A673 (cell line): ENCODE data around the gene TEX12. TPM values are rescaled to one million over a fixed set of nuclear protein-coding genes. Genes with fewer than 3 reads are reported as not detected.
A peak's percentile ranks its signal among the peaks of the same experiment; 100 is the strongest.

Experiments
- BruUV-seq: library from RNA; stranded (reverse); fragments of 400-500 nt; replicated peaks from 2 replicates; lab custom pipeline; 2021; lab: Mats Ljungman, UMichigan
- CTCF ChIA-PET: fragments of 300-600 bp; sonication (Branson Sonifier 250); formaldehyde crosslinking; loops from one replicate; lab custom pipeline; 2022; ENCODE audit warnings: antibody characterized with exemption; lab: Charles Lee
- POLR2A ChIA-PET: fragments of 300-600 bp; sonication (Branson Sonifier 250); formaldehyde crosslinking; loops from one replicate; lab custom pipeline; 2022; ENCODE audit warnings: antibody characterized with exemption; ENCODE audit not compliant: low non-redundant PET; lab: Charles Lee
- DNase-seq: peaks from one replicate; pipeline ENCODE4 v3.0.0-alpha.2; 2015; ENCODE audit warnings: low spot score
- H3K27ac ChIP-seq: fragments of 200-600 bp; sonication (generic); 2 replicates; pipeline ENCODE4 v1.5.1; 2016; ENCODE audit warnings: mixed run types, low read depth, mild to moderate bottlenecking, mixed read lengths, antibody characterized with exemption, low read length; ENCODE audit not compliant: poor library complexity, severe bottlenecking
- H3K27me3 ChIP-seq: fragments of 200-600 bp; sonication (generic); replicated peaks from 2 replicates; pipeline ENCODE4 v1.6.1; 2017; ENCODE audit warnings: mixed run types, low read depth, mild to moderate bottlenecking, mixed read lengths, antibody characterized with exemption, low read length; ENCODE audit not compliant: insufficient read depth, poor library complexity
- H3K36me3 ChIP-seq: fragments of 200-600 bp; sonication (generic); 2 replicates; pipeline ENCODE4 v1.6.1; 2016; ENCODE audit warnings: mixed run types, mild to moderate bottlenecking, mixed read lengths, antibody characterized with exemption, low read length; ENCODE audit not compliant: insufficient read depth, poor library complexity, severe bottlenecking
- H3K4me1 ChIP-seq: fragments of 200-600 bp; sonication (generic); 2 replicates; pipeline ENCODE4 v1.6.1; 2017; ENCODE audit warnings: mixed run types, mild to moderate bottlenecking, mixed read lengths, antibody characterized with exemption, low read length; ENCODE audit not compliant: insufficient read depth, poor library complexity, severe bottlenecking
- H3K4me3 ChIP-seq: fragments of 200-600 bp; sonication (generic); 2 replicates; pipeline ENCODE4 v1.5.1; 2016; ENCODE audit warnings: low read depth, mixed run types, mild to moderate bottlenecking, mixed read lengths, low read length; ENCODE audit not compliant: poor library complexity, severe bottlenecking
- H3K9me3 ChIP-seq: fragments of 200-600 bp; sonication (generic); 2 replicates; pipeline ENCODE4 v1.6.1; 2016; ENCODE audit warnings: mixed run types, low read depth, mild to moderate bottlenecking, mixed read lengths, antibody characterized with exemption, low read length; ENCODE audit not compliant: poor library complexity, severe bottlenecking
- EZH2 ChIP-seq: fragments of 200-600 bp; sonication (generic); IDR thresholded peaks from 2 replicates; pipeline ENCODE4 v1.6.1; 2017; ENCODE audit warnings: borderline replicate concordance, low read depth, mild to moderate bottlenecking, mixed read lengths, antibody characterized with exemption, low read length; ENCODE audit not compliant: poor library complexity, severe bottlenecking
- intact Hi-C: fragments of 100-400 bp; cut with micrococcal nuclease; formaldehyde crosslinking; loops from one replicate; pipeline ENCODE4 v1.10.0; 2022; ENCODE audit not compliant: unreplicated experiment
- total RNA-seq: library from RNA; stranded (reverse); gene quantifications from 2 replicates; pipeline ENCODE4 v1.2.3, GENCODE V29; 2021
- TF ChIP-seq, protein P1 (sequence below): fragments of 300-800, 200-600 bp; sonication (generic); conservative IDR thresholded peaks from 2 replicates; pipeline ENCODE4 v1.5.1; 2017; ENCODE audit warnings: low read depth, mild to moderate bottlenecking, antibody characterized with exemption, low read length, moderate library complexity, mixed read lengths

Gene TEX12
- total RNA-seq, 1 experiment from 2014 or later = 0.41 TPM

DNA sequence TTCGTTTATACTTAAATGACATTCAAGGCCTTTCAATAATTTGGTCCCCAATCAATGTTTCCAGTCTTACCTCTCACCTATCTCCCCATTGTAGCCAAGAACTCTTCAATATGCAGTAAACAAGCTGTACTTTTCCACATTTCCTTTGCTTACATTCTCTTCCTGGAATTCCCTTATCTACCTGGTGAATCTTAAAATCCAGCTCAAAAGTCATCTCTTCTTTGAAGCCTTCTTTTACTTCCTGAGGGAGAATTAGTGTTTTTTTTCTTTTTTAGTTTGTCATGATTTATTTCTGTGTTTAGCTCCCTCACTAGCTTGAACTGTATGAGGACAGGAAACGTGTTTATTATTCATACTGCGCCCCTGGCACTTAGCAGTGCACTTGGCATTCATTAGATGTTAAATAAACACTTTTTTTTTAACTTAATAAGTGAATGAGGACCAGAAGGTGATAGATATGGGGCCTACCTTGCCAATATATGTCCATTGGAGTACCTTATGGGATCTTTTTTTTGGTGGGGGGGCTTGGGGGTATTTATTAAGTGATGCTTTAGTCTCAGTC lies 54.2 kb downstream of the TEX12 start:
- CTCF ChIA-PET = interaction anchor here (0.6 to 3.4 kb wide), 3 partner anchors 59 to 908 kb away, joined by 3 to 32 read pairs (median 3); no protein-coding TSS in a partner anchor
- Histone ChIP-seq H3K36me3 (no peaks in the 10 kb centered on the region), H3K9me3 (no peaks in the 10 kb centered on the region), H3K27ac (peak overlapping the region; percentile 52), H3K27me3 (no peaks in the 10 kb centered on the region), H3K4me1 (peaks cover 29% of the 10 kb centered on the region), H3K4me3 (no peak overlapping the region)
- POLR2A ChIA-PET = interaction anchor here (0.6 to 0.7 kb wide), 2 partner anchors 242 to 400 kb away, joined by 4 read pairs; no protein-coding TSS in a partner anchor
- no peak for TF ChIP-seq EZH2
- TF ChIP-seq, protein P1, sequence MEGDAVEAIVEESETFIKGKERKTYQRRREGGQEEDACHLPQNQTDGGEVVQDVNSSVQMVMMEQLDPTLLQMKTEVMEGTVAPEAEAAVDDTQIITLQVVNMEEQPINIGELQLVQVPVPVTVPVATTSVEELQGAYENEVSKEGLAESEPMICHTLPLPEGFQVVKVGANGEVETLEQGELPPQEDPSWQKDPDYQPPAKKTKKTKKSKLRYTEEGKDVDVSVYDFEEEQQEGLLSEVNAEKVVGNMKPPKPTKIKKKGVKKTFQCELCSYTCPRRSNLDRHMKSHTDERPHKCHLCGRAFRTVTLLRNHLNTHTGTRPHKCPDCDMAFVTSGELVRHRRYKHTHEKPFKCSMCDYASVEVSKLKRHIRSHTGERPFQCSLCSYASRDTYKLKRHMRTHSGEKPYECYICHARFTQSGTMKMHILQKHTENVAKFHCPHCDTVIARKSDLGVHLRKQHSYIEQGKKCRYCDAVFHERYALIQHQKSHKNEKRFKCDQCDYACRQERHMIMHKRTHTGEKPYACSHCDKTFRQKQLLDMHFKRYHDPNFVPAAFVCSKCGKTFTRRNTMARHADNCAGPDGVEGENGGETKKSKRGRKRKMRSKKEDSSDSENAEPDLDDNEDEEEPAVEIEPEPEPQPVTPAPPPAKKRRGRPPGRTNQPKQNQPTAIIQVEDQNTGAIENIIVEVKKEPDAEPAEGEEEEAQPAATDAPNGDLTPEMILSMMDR = no peak
- intact Hi-C loops = loop anchor here (1.0 to 10.0 kb wide), 3 partner anchors 333 to 1067 kb away; no protein-coding TSS in a partner anchor
- peak; percentile 72 for DNase-seq
- BruUV-seq = no TSS peak

Other genes with a start within 250 kb of the TEX12 start
- gene C11orf52, start 248.5 kb upstream of the TEX12 start, total RNA-seq = 1.4 and 1.5 TPM in 2 replicates
- 22.4 and 24.6 TPM in 2 replicates for gene DIXDC1, start 230.0 kb upstream of the TEX12 start, total RNA-seq
- gene DLAT, start 142.0 kb upstream of the TEX12 start, total RNA-seq = 90.8 and 94.1 TPM in 2 replicates
- gene PIH1D2, start 93.4 kb upstream of the TEX12 start, total RNA-seq = 2.8 and 4.3 TPM in 2 replicates
- gene NKAPD1, start 93.1 kb upstream of the TEX12 start, total RNA-seq = 30.4 and 32.8 TPM in 2 replicates
- gene TIMM8B, start 80.6 kb upstream of the TEX12 start, total RNA-seq = 97.7 and 99.6 TPM in 2 replicates
- 119 and 135 TPM in 2 replicates for gene SDHD, start 80.5 kb upstream of the TEX12 start, total RNA-seq
- gene IL18, start 3.3 kb upstream of the TEX12 start, total RNA-seq = not detected in 2 replicates
- 2.5 and 2.6 TPM in 2 replicates for gene BCO2, start 8.1 kb downstream of the TEX12 start, total RNA-seq
- gene PTS, start 59.1 kb downstream of the TEX12 start, total RNA-seq = 83.8 and 96.8 TPM in 2 replicates
- gene PLET1, start 93.5 kb downstream of the TEX12 start, total RNA-seq = not detected in 2 replicates